GM19397 (cell line): Measurements from ENCODE around the gene SKI.
"Not testable (repeated sequence)": the region's sequence is repeated elsewhere in the genome, so short reads cannot be mapped to it uniquely, and the experiment has no call there.

Experiments
- ATAC-seq: cut with Tn5 transposase; IDR thresholded peaks from one replicate; pipeline ENCODE4 v1.9.1; 2021; ENCODE audit warnings: mild to moderate bottlenecking, moderate library complexity; ENCODE audit not compliant: unreplicated experiment

SKI gene

GRCh38 chr1:2242814-2243725 lies 15.0 kb downstream of the SKI start:
- ATAC-seq: no peak

GRCh38 chr1:2247045-2247394 lies 18.9 kb downstream of the SKI start:
- not testable (repeated sequence) for ATAC-seq

- ATAC-seq: no peak
Observed at GRCh38 chr1:2247760-2248126, 19.6 kb downstream of the SKI start.

- ATAC-seq: no peak
Observed at GRCh38 chr1:2248127-2248826, 20.2 kb downstream of the SKI start.

- no peak for ATAC-seq
Observed at GRCh38 chr1:2248854-2249558, 20.9 kb downstream of the SKI start.

GRCh38 chr1:2249559-2249906 lies 21.4 kb downstream of the SKI start:
- no peak for ATAC-seq

GRCh38 chr1:2250721-2251281 lies 22.7 kb downstream of the SKI start:
- no peak for ATAC-seq

GRCh38 chr1:2251363-2251762 lies 23.2 kb downstream of the SKI start:
- no peak for ATAC-seq

- no peak for ATAC-seq
Observed at GRCh38 chr1:2251786-2252185, 23.7 kb downstream of the SKI start.

- ATAC-seq: no peak
Observed at GRCh38 chr1:2252423-2252822, 24.3 kb downstream of the SKI start.

GRCh38 chr1:2253036-2253796 lies 25.1 kb downstream of the SKI start:
- ATAC-seq: no peak

- no peak for ATAC-seq
Observed at GRCh38 chr1:2253797-2254480, 25.8 kb downstream of the SKI start.

GRCh38 chr1:2255047-2255419 lies 26.9 kb downstream of the SKI start:
- no peak for ATAC-seq

- ATAC-seq: no peak
Observed at GRCh38 chr1:2255420-2256369, 27.6 kb downstream of the SKI start.

GRCh38 chr1:2256435-2257244 lies 28.5 kb downstream of the SKI start:
- no peak for ATAC-seq

GRCh38 chr1:2257245-2257627 lies 29.1 kb downstream of the SKI start:
- no peak for ATAC-seq

GRCh38 chr1:2258122-2258681 lies 30.1 kb downstream of the SKI start:
- no peak for ATAC-seq

- no peak for ATAC-seq
Observed at GRCh38 chr1:2258996-2259395, 30.9 kb downstream of the SKI start.
